Neural cell (in vitro differentiated cells): ENCODE measurements around the gene CGB7. TPM values are rescaled to one million over a fixed set of nuclear protein-coding genes. Genes with fewer than 3 reads are reported as not detected.
"Not testable (repeated sequence)": the region's sequence is repeated elsewhere in the genome, so short reads cannot be mapped to it uniquely, and the experiment has no call there.

Experiments
- H2AFZ ChIP-seq: fragments of 200-600, 300-800 bp; sonication (generic), shearing (Covaris generic); 2 replicates; pipeline ENCODE4 v1.6.0; 2014; ENCODE audit warnings: low read depth, mild to moderate bottlenecking, antibody characterized with exemption, low read length, moderate library complexity
- H3F3A ChIP-seq: fragments of 200-600 bp; shearing (Covaris generic); 2 replicates; pipeline ENCODE4 v1.6.1; 2016; ENCODE audit warnings: mild to moderate bottlenecking, moderate library complexity, mixed read lengths, antibody characterized with exemption, low read length; ENCODE audit not compliant: insufficient read depth, poor library complexity, severe bottlenecking
- H3K27ac ChIP-seq: fragments of 200-600, 300-800 bp; sonication (generic), shearing (Covaris generic); 2 replicates; pipeline ENCODE4 v1.5.1; 2014; ENCODE audit warnings: mild to moderate bottlenecking, low read length, moderate library complexity
- H3K27me3 ChIP-seq: fragments of 300-800, 200-600 bp; sonication (generic), shearing (Covaris generic); 2 replicates; pipeline ENCODE4 v1.6.0; 2014; ENCODE audit warnings: mild to moderate bottlenecking, low read depth, low read length, moderate library complexity; ENCODE audit not compliant: insufficient read depth
- H3K36me3 ChIP-seq: fragments of 300-800, 200-600 bp; sonication (generic), shearing (Covaris generic); 2 replicates; pipeline ENCODE4 v1.5.1; 2014; ENCODE audit warnings: mild to moderate bottlenecking, antibody characterized with exemption, low read length, moderate library complexity; ENCODE audit not compliant: insufficient read depth
- H3K4me2 ChIP-seq: fragments of 300-800, 200-600 bp; sonication (generic), shearing (Covaris generic); 2 replicates; pipeline ENCODE4 v1.6.0; 2014; ENCODE audit warnings: mild to moderate bottlenecking, low read length
- H3K4me3 ChIP-seq: fragments of 300-800, 200-600 bp; sonication (generic), shearing (Covaris generic); 2 replicates; pipeline ENCODE4 v1.5.1; 2014; ENCODE audit warnings: mild to moderate bottlenecking, low read length, moderate library complexity
- H3K79me2 ChIP-seq: fragments of 200-600 bp; shearing (Covaris generic); replicated peaks from 2 replicates; pipeline ENCODE4 v1.6.0; 2014; ENCODE audit warnings: mild to moderate bottlenecking, low read length, moderate library complexity; ENCODE audit not compliant: insufficient read depth
- H3K9ac ChIP-seq: fragments of 300-800, 200-600 bp; sonication (generic), shearing (Covaris generic); 2 replicates; pipeline ENCODE4 v1.6.1; 2016; ENCODE audit warnings: mild to moderate bottlenecking, low read length, mixed read lengths
- H3K9me2 ChIP-seq: fragments of 200-600 bp; shearing (Covaris generic); 2 replicates; pipeline ENCODE4 v1.6.1; 2016; ENCODE audit warnings: mild to moderate bottlenecking, low read length, mixed read lengths; ENCODE audit not compliant: insufficient read depth
- H3K9me3 ChIP-seq: fragments of 200-600, 300-800 bp; sonication (generic), shearing (Covaris generic); 2 replicates; pipeline ENCODE4 v1.6.1; 2016; ENCODE audit warnings: mild to moderate bottlenecking, mixed run types, low read length, moderate library complexity, mixed read lengths
- H4K20me1 ChIP-seq: fragments of 200-600 bp; shearing (Covaris generic); 2 replicates; pipeline ENCODE4 v1.6.1; 2016; ENCODE audit warnings: mild to moderate bottlenecking, mixed run types; ENCODE audit not compliant: insufficient read depth
- CTCF ChIP-seq: fragments of 450-650 bp; IDR thresholded peaks from 2 replicates; pipeline ENCODE4 v1.5.1; 2014; ENCODE audit warnings: antibody characterized with exemption, mild to moderate bottlenecking, moderate library complexity; ENCODE audit not compliant: poor library complexity, severe bottlenecking
- EP300 ChIP-seq: fragments of 450-650 bp; conservative IDR thresholded peaks from 2 replicates; pipeline ENCODE4 v1.6.1; 2014; ENCODE audit warnings: antibody characterized with exemption, mild to moderate bottlenecking, moderate library complexity; ENCODE audit not compliant: poor library complexity, severe bottlenecking
- EZH2 ChIP-seq: fragments of 200-600, 300-800 bp; shearing (Covaris generic), sonication (generic); IDR thresholded peaks from 2 replicates; pipeline ENCODE4 v1.6.1; 2014; ENCODE audit warnings: antibody characterized with exemption, low read length, borderline replicate concordance, mild to moderate bottlenecking; ENCODE audit not compliant: insufficient read depth, poor library complexity, severe bottlenecking
- MXI1 ChIP-seq: fragments of 450-650 bp; conservative IDR thresholded peaks from 2 replicates; pipeline ENCODE4 v1.6.1; 2014; ENCODE audit warnings: antibody characterized with exemption, mild to moderate bottlenecking; ENCODE audit not compliant: poor library complexity, severe bottlenecking
- POLR2AphosphoS5 ChIP-seq: IDR thresholded peaks from 2 replicates; pipeline ENCODE4 v1.6.1; 2012
- RAD21 ChIP-seq: fragments of 450-650 bp; conservative IDR thresholded peaks from 2 replicates; pipeline ENCODE4 v1.6.1; 2014; ENCODE audit warnings: antibody characterized with exemption, mild to moderate bottlenecking, moderate library complexity
- REST ChIP-seq: IDR thresholded peaks from 2 replicates; pipeline ENCODE4 v1.6.1; 2012; ENCODE audit warnings: borderline replicate concordance
- SMC3 ChIP-seq: fragments of 450-650 bp; conservative IDR thresholded peaks from 2 replicates; pipeline ENCODE4 v1.6.1; 2014; ENCODE audit warnings: antibody characterized with exemption, mild to moderate bottlenecking, moderate library complexity; ENCODE audit not compliant: poor library complexity
- TAF1 ChIP-seq: IDR thresholded peaks from 2 replicates; pipeline ENCODE4 v1.6.1; 2012; ENCODE audit warnings: low read depth
- polyA plus RNA-seq: library from polyadenylated mRNA; depleted of rRNA; stranded (reverse); fragments of >200 nt; gene quantifications from 2 replicates; pipeline ENCODE4 v1.2.3, GENCODE V29; 2014

Gene CGB7
- polyA plus RNA-seq, 1 donor from 2014 or later: not detected

- peaks cover 39% of the 10 kb centered on the region for H3K27me3 ChIP-seq
- not testable (repeated sequence) for H3K4me3 ChIP-seq, H4K20me1 ChIP-seq, H3F3A ChIP-seq, H3K79me2 ChIP-seq, H2AFZ ChIP-seq, H3K27ac ChIP-seq, H3K9me3 ChIP-seq, H3K36me3 ChIP-seq, H3K4me2 ChIP-seq, H3K9ac ChIP-seq, H3K9me2 ChIP-seq
- TF ChIP-seq RAD21 (peak; percentile 34), CTCF (peak; percentile 54)
These were observed 17.3 kb upstream of the CGB7 start for GRCh38 chr19:49074869-49075268.

- H3F3A ChIP-seq: no peaks in the 10 kb centered on the region
- H3K79me2 ChIP-seq: no peaks in the 10 kb centered on the region
- no peak for TF ChIP-seq TAF1
- TF ChIP-seq MXI1: no peak
- TF ChIP-seq RAD21: no peak
- TF ChIP-seq EZH2: no peak
- no peak for TF ChIP-seq REST
- no peak for TF ChIP-seq EP300
- TF ChIP-seq SMC3: no peak
- no peak for TF ChIP-seq CTCF
- TF ChIP-seq POLR2AphosphoS5: no peak
- H3K9ac ChIP-seq: no peak overlapping the region
- no peaks in the 10 kb centered on the region for H3K36me3 ChIP-seq
- peaks cover 46% of the 10 kb centered on the region for H3K27me3 ChIP-seq
- no peaks in the 10 kb centered on the region for H3K9me2 ChIP-seq
- no peaks in the 10 kb centered on the region for H3K9me3 ChIP-seq
- no peak overlapping the region for H2AFZ ChIP-seq
- H3K4me3 ChIP-seq: no peak overlapping the region
- H3K4me2 ChIP-seq: no peak overlapping the region
- no peaks in the 10 kb centered on the region for H4K20me1 ChIP-seq
- no peak overlapping the region for H3K27ac ChIP-seq
These were observed 16.2 kb upstream of the CGB7 start for GRCh38 chr19:49073514-49074378.
